Germinal center (tissue), 1 donor: ENCODE data around the gene ZNRF2.
"Not testable (repeated sequence)": the region's sequence is repeated elsewhere in the genome, so short reads cannot be mapped to it uniquely, and the experiment has no call there.

Experiments used
- DNase-seq: peaks from one replicate; pipeline ENCODE4 v3.0.0; 2012; ENCODE audit warnings: mixed read lengths, low spot score

ZNRF2 gene

DNA sequence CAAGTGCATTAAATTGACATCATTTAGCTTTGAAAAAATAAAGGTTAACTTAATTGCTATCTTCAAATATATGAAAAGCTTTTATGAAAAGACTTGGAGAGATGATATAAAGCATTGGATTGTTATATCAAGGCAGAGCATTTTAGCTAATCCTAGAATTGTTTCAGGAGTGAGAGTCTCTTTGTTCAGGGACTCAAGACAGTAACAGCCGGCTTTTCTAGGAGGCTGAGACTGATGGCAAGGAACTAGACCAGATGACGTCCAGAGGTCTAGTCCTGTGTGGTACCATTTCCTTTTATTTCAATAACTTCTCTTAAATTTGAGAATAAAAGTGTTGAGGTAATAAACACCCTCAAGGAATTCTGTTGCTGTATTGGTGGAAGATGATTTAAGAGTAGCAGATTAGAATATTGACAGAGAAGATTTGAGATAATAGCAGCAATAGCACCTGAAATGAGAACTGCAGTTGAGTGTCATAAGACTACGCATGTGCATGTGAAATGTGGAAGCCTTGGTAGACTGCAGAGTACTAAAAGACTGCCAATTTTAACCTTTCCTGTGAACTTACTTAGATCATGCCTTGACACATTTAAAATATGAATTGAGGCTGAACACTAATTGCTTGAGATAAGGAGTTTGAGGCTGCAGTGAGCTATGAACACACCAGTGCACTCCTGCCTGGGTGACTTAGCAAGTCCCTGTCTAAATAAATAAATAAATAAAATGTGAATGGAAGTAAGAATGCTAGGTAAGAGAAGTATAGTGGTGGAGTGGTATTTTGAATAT is 79.6 kb downstream of the ZNRF2 start:
- no peak for DNase-seq

GRCh38 chr7:30364773-30365172 is 80.4 kb downstream of the ZNRF2 start:
- no peak for DNase-seq

GRCh38 chr7:30365621-30366020 is 81.2 kb downstream of the ZNRF2 start:
- DNase-seq, result no peak

DNA sequence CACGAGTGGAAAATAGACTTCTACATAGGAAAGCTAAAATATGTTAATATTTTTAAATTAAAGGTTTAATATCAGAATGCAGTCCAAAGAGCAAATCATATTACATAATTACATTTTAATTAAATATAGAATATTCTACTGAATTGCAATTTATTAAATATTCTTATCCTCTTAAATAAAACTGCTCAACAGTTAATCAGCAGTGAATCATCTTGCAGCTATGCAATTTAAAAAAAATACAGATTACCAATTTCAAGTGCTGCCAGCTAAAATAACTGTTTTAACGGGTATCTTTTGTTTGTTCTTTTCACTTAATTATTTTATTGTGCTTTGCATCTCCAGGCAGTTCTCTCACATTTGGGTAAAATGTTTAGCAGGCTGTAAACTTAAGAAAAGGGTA is 82.2 kb downstream of the ZNRF2 start:
- DNase-seq, result no peak

GRCh38 chr7:30367561-30367960 is 83.2 kb downstream of the ZNRF2 start:
- DNase-seq, result no peak

DNA sequence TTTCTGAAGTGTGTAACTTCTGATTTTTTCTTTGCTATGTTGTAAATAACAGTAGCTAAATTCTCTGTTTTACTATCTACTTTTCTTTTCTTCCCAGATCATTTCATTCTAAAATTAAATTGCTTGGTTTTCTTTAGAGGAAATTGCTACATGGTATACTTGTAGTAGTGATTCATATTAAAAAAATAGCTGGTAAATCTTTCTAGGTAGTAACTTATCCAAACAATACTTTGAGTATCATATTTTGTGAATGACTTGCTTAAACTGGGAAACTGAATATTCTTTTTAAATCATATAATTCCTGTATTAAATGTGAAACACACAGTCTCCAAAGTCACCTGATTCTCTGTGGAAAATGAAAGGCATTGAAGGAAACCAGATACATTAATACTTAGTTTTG is 85.5 kb downstream of the ZNRF2 start:
- no peak for DNase-seq

DNA sequence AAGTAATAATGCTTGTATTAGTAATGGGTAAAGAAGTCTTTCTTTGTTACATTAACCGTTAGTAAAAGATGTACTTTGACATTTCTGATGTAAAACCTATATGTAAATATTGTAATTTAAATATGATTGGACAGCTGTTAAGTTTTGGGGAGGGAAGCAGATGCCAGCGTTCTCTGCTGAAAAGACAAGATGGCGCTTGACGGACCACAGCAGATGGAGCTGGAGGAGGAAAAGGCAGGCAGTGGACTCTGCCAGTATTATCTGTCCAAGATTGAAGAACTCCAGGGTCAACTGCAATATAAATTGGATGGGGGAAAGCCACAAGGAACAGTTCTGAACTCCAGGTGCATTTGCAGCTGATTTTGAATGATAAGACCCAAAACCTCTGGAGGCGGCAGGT is 86.9 kb downstream of the ZNRF2 start:
- no peak for DNase-seq

DNA sequence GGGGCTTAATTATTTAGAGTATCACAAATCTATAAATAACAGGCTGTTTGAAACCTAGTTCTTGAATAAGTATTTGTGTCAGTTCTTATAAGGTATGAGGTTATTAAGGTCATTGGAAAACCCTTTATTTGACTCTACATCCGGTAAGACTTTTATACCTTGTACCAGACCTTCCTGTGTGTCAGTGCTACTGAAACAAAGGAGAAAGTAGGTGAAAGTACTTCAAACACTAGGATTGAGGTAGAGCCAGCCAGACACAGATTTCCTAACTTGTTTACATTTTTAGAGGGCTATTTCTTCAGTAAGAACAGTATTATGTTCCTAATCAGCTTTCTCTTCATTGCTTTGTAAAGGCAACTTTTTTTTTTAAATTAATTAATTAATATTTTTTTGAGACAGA is 93.9 kb downstream of the ZNRF2 start:
- DNase-seq, result no peak

DNA sequence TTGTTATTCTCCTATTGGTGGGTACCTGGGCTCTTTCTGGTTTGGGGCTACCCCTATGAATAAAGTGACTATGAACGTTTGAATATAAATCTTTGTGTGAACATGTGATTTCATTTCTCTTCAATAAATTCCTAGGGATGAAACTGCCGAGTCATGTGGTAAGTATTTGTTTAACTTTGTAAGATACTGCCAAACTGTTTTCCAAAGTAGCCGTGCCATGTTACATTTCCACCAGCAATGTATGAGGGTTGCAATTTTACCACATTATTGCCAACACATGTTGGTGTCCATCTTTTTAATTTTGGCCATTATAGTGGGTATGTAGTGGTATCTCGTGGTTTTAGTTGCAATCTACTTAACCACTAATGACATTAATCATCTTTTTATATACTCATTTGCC is 94.7 kb downstream of the ZNRF2 start:
- no peak for DNase-seq

- DNase-seq, result no peak
These were observed 95.3 kb downstream of the ZNRF2 start for GRCh38 chr7:30379741-30380140.

DNA sequence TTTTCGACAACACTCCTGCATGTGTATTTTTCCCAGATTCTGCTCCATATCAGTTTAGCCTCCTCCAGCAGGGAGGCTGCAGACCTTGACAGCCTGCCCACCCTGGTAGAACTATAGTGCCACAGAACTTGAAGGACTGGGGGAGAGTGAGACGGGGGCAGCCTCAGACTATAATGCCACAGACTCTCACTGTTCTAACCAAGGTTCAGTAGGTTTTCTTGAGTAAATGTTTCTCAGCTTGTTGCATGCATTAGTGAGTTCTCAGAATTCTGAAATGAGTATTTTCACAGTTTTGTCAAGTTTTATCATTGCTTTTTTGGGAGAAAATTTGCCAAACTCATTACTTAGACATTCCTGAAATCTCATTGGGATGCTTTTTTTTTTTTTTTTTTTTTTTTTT is 95.9 kb downstream of the ZNRF2 start:
- DNase-seq, result no peak

- not testable (repeated sequence) for DNase-seq
These were observed 96.4 kb downstream of the ZNRF2 start for GRCh38 chr7:30380824-30381223.

- DNase-seq, result no peak
These were observed 98.2 kb downstream of the ZNRF2 start for GRCh38 chr7:30382607-30383006.

DNA sequence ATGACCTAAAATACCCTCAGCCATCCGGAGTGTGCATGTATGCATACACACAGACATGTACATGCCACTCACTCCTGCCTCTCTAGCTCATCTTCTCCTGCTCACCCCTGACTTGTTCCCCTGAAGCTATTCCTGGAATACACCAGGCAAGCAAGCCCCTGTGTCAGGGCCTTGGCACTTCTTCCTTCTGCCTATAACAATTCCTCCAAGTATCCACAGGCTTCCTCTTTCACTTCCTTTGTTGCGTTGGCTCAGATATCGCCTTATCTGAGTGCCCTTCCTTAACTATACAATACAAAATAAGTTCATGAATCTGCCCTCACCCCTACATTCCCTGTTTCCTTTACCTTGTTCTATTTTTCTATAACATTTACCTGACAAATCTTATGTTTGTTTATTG is 105.4 kb downstream of the ZNRF2 start:
- DNase-seq, result no peak

DNA sequence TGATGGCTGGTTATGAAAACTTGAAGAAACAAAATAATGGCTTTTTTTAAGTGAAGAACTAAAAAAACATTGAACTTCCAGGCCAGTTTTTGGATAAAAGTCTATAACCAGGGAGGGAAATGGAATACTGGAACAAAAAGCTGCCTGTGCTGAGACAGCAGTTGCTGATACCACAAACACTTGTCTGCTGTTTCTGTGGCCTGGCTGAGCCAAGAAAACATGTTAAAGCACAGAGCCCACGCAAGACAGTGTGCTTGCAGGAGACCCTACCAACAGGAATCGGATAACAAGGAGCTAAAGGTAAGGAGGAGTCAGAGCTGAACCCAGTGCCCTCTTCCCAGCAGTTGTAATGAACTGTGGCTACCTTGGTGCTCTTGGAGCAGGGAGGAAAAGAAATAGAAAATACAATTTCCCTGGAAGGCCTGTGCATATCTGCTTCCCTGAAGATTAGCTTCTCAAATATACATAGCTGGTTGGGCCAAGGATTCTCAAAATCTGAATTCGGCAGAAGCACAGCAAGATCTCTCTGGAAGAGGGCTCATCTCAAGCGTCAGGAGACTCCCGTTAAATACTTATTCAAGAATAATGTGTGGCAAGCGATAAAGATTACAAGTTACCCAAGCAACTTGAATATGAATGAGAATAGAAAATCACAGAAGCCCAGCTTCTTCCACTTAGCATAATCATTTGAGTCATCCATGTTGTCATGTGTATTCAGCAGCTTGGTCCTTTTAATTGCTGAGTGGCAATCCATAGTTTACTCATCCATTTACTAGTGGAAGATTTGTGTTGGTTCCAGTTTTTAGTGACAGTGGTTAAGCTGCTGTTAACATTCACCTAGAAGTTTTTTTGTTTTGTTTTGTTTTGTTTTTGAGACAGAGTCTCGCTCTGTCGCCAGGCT is 106.6 kb downstream of the ZNRF2 start:
- DNase-seq, result no peak

GRCh38 chr7:30391806-30392205 is 107.4 kb downstream of the ZNRF2 start:
- DNase-seq, result no peak

- no peak for DNase-seq
These were observed 111.3 kb downstream of the ZNRF2 start for GRCh38 chr7:30395676-30396075.

DNA sequence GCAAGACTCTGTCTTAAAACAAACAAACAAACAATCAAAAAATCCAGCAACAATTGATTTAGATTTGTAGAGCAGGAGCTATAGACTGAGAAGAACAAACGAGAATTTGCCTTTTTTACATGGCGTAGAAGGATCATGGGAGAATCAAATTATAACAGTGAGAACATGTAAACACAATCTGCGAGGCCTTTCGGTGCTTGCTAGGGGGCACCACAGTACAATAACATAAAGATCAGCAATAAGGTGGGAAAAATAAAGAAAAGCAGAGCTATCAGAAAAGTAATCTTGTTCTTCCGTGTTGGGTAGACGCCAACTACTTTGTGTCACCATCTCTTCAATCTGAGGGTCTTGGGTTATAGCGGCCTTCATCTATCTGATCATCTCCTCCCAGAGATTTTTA is 112.0 kb downstream of the ZNRF2 start:
- no peak for DNase-seq

DNA sequence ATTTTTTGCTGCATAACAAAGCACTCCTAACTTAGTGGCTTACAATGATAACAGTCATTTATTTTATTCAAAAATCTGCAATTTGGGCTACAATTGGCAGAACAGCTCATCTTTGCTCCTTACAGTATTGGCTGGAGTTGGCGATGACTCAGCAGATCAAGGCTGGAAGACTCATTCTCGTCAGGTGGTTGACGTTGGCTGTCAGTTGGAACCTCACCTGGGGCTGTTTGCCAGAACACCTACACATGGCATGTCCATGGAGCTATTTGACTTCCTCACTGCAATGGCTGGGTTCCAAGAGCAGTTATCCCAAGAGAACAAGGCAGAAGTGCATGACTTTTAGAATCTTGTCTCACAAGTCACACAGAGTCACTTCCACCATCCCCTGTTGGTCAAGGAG is 119.1 kb downstream of the ZNRF2 start:
- DNase-seq, result no peak

DNA sequence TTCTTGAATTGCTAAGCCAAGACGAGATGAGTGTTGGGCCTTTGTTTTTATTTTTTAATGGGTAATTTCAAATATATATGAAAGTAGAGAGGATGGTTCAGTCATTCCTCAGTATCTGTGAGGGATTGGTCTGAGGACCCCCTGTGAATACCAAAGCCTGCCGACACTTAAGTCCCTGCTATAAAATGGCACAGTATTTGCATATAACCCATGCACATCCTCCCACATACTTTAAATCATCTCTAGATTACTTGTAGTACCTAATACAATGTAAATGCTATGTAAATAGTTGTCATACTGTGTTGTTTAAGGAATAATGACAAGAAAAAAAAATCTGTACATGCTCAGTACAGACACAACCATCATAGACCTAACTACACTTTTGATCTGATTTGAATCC is 120.8 kb downstream of the ZNRF2 start:
- DNase-seq, result no peak

DNA sequence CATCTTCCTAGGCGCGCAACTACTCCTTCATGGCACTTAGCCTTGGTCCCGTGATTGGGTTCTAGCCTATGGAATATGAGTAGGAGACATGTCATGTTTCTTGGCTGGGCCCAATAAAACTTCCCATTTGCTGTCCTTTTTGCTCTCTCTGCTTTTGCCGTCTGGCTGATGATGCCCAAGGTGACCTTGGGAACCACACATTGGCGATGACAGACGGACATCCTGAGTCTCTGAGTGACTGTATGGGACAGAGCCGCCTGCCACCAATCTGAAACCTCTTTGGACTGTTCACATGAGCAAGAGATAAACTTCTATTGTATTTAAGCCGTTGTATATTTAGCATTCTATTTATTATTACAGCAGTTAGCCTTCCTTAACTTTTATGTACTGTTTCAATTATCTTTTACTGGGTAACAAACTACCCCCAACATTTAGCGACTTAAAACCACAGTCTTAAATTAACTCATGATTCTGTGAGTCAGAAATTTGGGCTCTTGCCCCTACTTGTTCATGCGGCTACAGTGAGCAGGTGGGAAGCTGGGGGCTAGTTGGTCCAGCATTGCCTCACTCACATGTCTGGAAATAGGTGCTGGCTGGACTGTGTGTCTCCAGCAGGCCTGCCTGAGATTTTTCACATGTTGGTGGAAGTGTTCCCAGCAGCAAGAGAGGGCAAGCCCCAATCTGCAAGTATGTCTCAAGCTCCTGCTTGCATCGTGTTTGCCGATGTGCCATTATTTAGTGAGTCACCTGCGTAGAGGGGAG is 122.4 kb downstream of the ZNRF2 start:
- DNase-seq, result no peak

DNA sequence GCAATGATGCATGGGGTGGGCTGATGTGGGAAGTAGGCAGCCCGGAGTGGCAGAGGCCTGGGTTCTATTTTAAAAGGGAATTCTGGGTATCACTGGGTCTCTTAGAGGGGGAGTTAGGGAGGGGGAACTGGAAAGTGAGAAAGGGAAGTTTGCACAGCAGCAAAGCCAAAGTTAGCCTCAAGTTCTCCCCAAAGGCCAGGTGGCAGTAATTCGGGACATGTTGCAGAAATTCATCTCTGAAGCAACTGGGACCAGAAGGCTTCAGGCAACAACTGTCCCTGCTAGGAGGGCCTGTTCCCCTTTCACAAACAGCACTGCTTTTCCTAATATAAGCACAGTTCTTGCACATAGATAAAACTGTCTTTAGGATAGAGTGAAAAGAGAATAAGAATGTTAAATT is 126.8 kb downstream of the ZNRF2 start:
- DNase-seq, result peak; percentile 45

DNA sequence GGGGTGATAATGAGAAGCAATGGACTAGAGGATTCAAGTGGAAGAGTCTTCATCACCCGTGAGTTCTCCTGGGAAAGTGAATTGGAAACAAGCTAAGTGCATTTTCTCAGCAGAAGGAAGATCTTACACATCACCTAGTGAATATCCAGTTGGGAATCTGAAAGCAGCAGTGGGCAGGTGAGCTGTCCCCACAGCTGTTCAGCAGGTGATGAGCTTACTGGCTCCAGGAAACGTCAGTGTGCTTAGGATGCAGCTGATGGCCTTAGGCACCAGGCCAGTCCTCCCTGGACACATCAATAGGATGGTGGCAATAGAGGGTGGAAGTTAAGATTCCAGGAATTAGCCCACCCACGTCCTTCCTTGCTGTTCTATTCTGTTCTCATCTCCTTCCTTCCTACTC is 127.5 kb downstream of the ZNRF2 start:
- DNase-seq, result no peak
